GM21723 (cell line): Measurements from ENCODE around the gene PGBD1.
"Not testable (repeated sequence)": the region's sequence is repeated elsewhere in the genome, so short reads cannot be mapped to it uniquely, and the experiment has no call there.

Source experiments
- ATAC-seq: cut with Tn5 transposase; IDR thresholded peaks from one replicate; pipeline ENCODE4 v1.9.1; 2021; ENCODE audit warnings: mild to moderate bottlenecking, moderate library complexity; ENCODE audit not compliant: unreplicated experiment

Gene PGBD1

DNA sequence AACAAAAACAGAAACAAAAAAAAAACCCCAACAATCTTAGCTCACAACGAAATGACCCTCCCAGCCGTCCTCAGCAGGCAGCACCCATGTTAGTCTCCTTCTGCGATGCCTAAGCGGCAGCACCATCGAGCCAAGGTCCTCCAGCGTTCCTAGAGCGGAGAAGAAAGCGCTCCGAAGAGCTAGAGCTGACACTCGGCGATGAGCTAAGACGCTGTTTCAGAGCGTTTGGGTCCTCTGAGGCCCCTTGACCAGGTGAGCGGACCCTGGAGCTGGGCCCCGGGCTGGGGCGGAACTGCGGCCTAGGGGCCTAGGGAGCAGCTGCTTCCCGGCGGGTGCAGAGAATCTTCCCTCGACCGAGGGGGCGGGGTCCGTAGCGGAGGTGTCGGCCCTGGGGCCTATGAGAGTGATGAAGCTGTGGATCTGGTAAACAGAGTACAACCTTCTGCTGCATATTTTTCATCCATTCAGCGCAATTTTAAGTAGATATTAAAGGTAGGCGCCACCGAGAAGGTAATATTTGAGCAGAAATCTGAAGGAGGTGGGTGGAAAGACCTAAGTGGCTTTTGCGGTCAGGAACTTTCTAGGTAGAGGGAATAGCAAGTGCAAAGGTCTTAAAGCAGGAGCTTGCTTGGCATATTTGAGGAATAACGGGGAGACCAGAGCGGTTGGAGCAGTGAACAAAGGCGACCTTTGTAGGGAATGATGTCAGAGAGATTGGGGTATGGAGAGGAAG lies 14.2 kb upstream of the PGBD1 start, which contains the start of gene ZSCAN26:
Gene ZSCAN26, plus strand, starts transcription at position 182 of the 733 bp plus-strand sequence. CDS start 4,777 bp downstream, outside the sequence.
- ATAC-seq: peak; percentile 93

DNA sequence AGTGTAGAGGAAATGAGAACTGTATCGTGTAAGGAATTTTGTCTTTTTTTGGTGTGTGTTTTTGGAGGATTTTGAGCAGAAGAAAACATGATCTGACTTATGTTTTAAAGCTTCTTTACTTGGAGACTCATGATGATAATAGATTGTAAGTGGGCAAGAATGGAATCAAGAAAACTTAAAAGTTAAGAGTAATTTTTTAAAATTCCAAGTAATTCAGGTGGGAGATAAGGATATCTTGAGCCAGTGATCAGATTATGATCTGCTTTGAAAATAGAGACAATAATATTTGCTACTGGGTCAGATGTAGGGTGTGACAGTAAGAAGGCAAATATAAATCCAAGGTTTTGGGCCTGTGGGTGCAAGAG lies 13.7 kb upstream of the PGBD1 start:
- ATAC-seq: no peak

GRCh38 chr6:28269492-28269891 lies 11.9 kb upstream of the PGBD1 start:
- no peak for ATAC-seq

DNA sequence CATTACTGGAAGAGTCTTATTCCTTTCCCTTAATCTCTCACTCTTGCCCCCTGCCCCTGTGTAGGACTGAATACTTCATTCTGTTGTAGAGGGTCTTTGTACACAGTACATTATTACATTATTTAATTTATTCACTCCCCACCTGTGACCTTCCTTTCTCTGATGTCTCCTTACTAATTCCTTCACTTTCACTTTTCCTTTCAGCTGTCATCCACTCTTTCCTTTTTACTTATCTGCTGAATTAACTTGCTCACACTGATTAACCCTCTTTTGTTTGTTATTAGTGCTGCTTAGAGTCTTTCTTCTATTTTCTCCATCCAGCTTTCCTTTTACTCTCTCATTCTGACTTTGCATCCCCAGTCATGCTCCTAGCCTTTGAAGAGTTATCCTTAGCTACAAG lies 6.5 kb upstream of the PGBD1 start:
- no peak for ATAC-seq

DNA sequence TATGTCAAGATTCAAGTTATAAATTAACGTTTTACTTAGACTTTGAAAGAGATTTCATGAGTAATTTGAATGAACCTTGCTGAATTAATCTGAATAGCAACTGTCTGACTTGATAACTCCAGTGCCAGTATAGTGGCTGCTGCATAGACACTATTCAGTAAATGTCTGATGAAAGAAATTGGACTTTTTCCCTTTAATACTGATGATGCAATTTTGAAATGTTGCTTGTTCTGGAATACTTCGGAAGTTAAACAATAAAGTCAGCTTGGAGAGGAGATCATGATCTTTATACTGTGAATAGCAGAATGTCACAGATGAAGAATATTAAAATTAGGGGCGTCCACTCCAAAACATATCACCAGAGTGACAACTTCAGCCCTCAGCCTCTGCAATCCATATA lies 3.6 kb upstream of the PGBD1 start:
- no peak for ATAC-seq

DNA sequence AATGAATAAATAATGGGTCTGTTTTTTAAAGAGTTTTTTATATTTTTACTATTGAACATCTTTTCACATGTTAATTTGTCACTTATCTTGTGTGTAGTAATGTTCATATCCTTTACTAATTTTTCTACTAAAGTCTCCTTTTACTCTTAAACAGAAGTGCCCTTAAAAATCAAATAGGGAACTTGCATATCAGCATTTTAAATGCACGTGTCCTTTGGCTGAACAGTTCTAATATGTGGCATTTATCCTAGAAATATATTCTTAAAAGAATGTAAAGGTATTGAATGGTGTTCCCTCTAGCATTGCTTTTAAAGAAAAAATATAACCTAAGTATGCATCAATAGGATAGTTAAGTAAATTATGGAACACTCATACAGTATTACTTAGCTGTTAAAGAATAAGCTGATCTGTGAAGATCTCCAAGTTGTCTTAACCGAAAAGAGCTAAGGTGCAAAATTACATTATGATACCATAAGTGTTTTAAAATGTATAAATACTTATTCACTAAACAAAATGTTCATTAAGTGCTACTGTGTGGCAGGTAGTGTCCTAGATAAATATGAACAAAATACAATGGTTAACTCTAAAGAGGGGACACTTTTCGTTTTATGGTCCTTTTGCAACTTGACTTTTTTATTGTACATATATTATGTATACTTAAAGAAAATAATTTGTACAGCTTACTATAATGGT lies 631 bp upstream of the PGBD1 start:
- ATAC-seq: no peak

GRCh38 chr6:28282926-28283325 lies 1.6 kb downstream of the PGBD1 start:
- no peak for ATAC-seq

GRCh38 chr6:28291573-28291972 lies 10.2 kb downstream of the PGBD1 start:
- ATAC-seq: no peak

- ATAC-seq: no peak
These were observed 14.0 kb downstream of the PGBD1 start for GRCh38 chr6:28295326-28295725.

DNA sequence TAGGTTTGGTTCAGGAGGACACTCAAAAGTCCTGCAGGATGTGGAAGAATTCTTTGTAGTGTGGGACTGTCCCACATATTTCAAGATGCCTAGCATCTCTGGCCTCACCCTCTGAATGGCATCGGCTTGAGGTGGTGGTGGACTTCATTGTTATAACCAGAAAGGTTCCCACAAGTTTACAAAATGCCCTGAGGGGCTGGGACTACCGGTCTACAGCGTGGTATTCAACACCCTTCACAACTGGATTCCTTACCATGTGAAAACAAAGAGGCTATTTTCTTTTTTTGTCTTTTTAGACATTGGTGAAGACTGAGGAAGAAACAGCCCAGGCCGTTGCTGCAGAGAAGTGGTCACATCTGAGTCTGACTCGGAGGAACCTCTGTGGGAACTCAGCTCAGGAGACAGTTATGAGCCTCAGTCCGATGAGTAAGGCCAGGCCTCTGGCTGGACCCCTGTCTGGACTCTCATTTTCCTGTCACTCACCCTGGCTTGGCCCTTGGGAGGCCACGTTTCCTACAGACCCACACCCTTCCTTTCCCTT lies 15.2 kb downstream of the PGBD1 start:
- no peak for ATAC-seq

- peak; percentile 66 for ATAC-seq
These were observed 22.2 kb downstream of the PGBD1 start for GRCh38 chr6:28303570-28303969.

GRCh38 chr6:28306363-28306762 lies 25.0 kb downstream of the PGBD1 start:
- not testable (repeated sequence) for ATAC-seq

GRCh38 chr6:28311139-28311823 lies 29.9 kb downstream of the PGBD1 start:
- ATAC-seq: no peak

GRCh38 chr6:28312939-28313338 lies 31.6 kb downstream of the PGBD1 start:
- ATAC-seq: no peak

DNA sequence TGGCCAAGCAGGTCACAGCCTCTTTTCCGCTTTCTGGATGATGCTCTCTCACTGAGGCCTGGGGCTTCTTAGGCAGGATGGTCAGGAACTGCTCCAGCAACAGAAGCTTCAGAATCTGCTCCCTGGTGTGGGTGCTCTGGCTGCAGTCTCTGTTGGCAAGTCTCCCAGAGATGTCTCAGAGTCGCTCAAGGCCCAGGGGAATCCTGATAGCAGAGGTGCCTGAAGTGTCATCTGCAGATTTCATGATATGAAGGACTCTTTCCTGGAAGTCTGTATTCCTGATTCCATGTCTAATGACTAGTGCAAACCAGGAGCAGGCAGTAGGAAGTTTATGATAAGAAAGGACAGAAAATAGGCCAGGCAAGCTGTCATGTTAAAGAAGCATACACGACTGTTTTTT lies 34.3 kb downstream of the PGBD1 start:
- ATAC-seq: no peak

DNA sequence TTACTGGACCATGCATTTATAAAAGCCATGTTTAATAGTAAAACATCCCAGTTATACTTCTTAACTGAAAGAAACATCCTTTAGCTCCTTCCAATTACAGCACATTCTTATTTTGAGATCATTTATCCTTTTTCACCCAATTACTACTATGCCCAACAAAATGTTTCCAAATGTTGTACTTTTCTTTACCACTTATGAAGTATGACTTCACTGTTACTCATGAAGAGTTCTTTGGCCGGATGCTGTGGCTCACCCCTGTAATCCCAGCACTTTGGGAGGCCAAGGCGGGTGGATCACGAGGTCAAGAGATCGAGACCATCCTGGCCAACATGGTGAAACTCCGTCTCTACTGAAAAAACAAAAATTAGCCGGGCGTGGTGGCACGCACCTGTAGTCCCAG lies 36.5 kb downstream of the PGBD1 start:
- ATAC-seq: not testable (repeated sequence)

DNA sequence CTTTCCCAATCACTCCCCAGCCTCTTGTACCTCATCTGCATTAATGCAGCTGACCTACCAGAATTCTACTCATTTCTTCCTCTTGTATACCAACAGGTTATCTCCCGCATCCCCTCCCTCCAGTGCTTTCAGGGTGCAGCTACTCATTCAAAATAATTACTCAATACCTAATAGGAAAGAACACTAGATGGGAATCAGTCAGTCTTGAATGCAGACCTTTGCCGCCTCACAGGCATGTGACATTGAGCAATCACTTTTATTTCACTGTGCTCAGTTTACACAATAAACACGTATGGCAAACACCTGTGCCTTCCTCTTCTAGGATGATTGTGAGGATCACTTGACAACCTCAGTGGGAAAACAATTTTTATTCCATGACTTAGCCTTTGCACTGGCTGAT lies 41.3 kb downstream of the PGBD1 start:
- ATAC-seq: no peak

DNA sequence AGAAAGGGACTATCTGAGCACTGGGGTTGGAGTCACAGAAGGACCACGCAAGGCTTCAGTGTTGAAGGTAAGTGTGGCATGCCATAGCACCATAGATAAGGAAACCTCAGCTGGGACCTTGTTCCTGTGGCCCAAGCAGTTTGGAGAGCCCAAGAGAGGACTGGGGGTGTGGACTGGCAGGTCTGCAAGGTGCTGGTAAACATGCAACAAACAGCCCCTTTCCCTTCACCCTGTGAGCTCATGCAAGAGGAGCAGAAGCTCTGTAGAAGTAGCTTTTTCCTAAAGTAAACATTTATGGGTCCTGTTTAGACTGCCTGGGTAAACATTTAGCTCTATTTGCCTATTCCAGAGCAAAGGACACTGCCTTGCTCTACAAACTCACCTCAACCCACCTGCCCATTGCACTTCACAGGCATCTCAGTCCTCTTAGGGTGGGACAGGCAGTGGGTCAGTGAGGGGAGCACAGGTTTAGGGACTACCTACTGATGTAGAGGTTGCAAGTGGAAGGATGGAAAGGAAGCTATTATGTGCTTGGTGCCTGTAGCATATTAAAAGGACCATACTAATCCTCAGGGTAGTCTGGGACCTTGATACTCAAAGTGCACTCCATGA lies 42.5 kb downstream of the PGBD1 start:
- no peak for ATAC-seq

GRCh38 chr6:28326371-28326948 lies 45.1 kb downstream of the PGBD1 start:
- ATAC-seq: no peak

GRCh38 chr6:28330041-28330440 lies 48.7 kb downstream of the PGBD1 start:
- no peak for ATAC-seq

GRCh38 chr6:28333047-28333446 lies 51.7 kb downstream of the PGBD1 start:
- ATAC-seq: no peak
